MM.1S (cell line): ENCODE measurements around the gene SBSN.

Source experiments
- DNase-seq: peaks from one replicate; pipeline ENCODE4 v3.0.0-alpha.2; 2015
- H2AFZ ChIP-seq: fragments of 300-600 bp; sonication (generic); 2 replicates; pipeline ENCODE4 v1.6.0; 2016; ENCODE audit warnings: antibody characterized with exemption, low read length
- H3F3A ChIP-seq: fragments of 300-600 bp; sonication (generic); 2 replicates; pipeline ENCODE4 v1.6.1; 2016; ENCODE audit warnings: mild to moderate bottlenecking, antibody characterized with exemption, low read length, moderate library complexity, mixed read lengths; ENCODE audit not compliant: insufficient read depth
- H3K27ac ChIP-seq: fragments of 300-600 bp; sonication (generic); 2 replicates; pipeline ENCODE4 v1.5.1; 2016; ENCODE audit warnings: mild to moderate bottlenecking, low read length
- H3K27me3 ChIP-seq: fragments of 300-600 bp; sonication (generic); replicated peaks from 2 replicates; pipeline ENCODE4 v1.6.0; 2016; ENCODE audit warnings: low read length; ENCODE audit not compliant: insufficient read depth
- H3K36me3 ChIP-seq: fragments of 300-600 bp; sonication (generic); replicated peaks from 2 replicates; pipeline ENCODE4 v1.6.1; 2016; ENCODE audit warnings: mild to moderate bottlenecking, low read length, mixed read lengths; ENCODE audit not compliant: insufficient read depth
- H3K4me1 ChIP-seq: fragments of 300-600 bp; sonication (generic); 2 replicates; pipeline ENCODE4 v1.6.1; 2016; ENCODE audit warnings: low read length, mixed read lengths
- H3K4me2 ChIP-seq: fragments of 300-600 bp; sonication (generic); 2 replicates; pipeline ENCODE4 v1.6.0; 2016; ENCODE audit warnings: low read depth, low read length
- H3K4me3 ChIP-seq: fragments of 300-600 bp; sonication (generic); 2 replicates; pipeline ENCODE4 v1.5.1; 2016; ENCODE audit warnings: low read length, mixed read lengths
- H3K79me2 ChIP-seq: fragments of 300-600 bp; sonication (generic); 2 replicates; pipeline ENCODE4 v1.6.1; 2016; ENCODE audit warnings: mixed run types, low read length, mixed read lengths
- H3K9ac ChIP-seq: fragments of 300-600 bp; sonication (generic); 2 replicates; pipeline ENCODE4 v1.6.1; 2016; ENCODE audit warnings: low read length, mixed read lengths
- H3K9me2 ChIP-seq: fragments of 300-600 bp; sonication (generic); replicated peaks from 2 replicates; pipeline ENCODE4 v1.6.1; 2016; ENCODE audit warnings: mild to moderate bottlenecking, low read length, mixed read lengths; ENCODE audit not compliant: insufficient read depth
- H3K9me3 ChIP-seq: fragments of 300-600 bp; sonication (generic); replicated peaks from 2 replicates; pipeline ENCODE4 v1.6.1; 2016; ENCODE audit warnings: mild to moderate bottlenecking, low read length, mixed read lengths; ENCODE audit not compliant: insufficient read depth
- H4K20me1 ChIP-seq: fragments of 300-600 bp; sonication (generic); 2 replicates; pipeline ENCODE4 v1.6.1; 2016; ENCODE audit warnings: mild to moderate bottlenecking, low read length, moderate library complexity, mixed read lengths; ENCODE audit not compliant: insufficient read depth
- EZH2 ChIP-seq: fragments of 300-600 bp; sonication (generic); optimal IDR thresholded peaks from 2 replicates; pipeline ENCODE3; 2017; ENCODE audit warnings: low read depth, mild to moderate bottlenecking, antibody characterized with exemption, low read length, mixed read lengths
- EZH2phosphoT487 ChIP-seq: fragments of 300-600 bp; sonication (generic); IDR thresholded peaks from 2 replicates; pipeline ENCODE4 v1.6.1; 2018; ENCODE audit warnings: antibody characterized with exemption, low read length
- TF ChIP-seq, protein P1 (sequence below): fragments of 300-600 bp; sonication (generic); IDR thresholded peaks from 2 replicates; pipeline ENCODE4 v1.5.1; 2016; ENCODE audit warnings: antibody characterized with exemption, low read length, mixed read lengths

SBSN gene

DNA sequence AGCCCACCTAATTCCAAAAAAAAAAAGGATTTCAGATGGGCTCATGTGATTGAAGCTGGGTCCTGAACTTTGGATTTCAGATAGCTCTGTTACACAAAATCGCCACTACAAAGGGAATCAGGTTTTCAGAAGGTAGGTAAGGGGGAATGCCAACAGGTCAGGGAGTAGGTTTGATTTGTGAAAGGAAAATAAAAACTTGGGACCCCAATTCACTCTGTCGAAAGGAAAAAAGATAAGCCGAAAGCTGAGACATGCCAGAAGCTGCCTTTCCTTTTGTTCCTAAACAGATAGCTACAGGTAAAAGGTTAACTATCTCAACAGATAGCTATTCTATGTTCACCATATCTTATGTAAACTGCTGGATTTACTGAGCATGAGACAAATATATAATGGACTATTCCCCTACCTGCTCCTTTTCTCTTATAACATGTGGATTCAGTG, 41.8 kb downstream of the SBSN start:
- Histone ChIP-seq H3K9me2 (no peaks in the 10 kb centered on the region), H3K4me2 (no peak overlapping the region), H3F3A (no peaks in the 10 kb centered on the region), H3K27me3 (peaks cover 78% of the 10 kb centered on the region), H4K20me1 (no peaks in the 10 kb centered on the region), H2AFZ (no peak overlapping the region), H3K79me2 (no peaks in the 10 kb centered on the region), H3K36me3 (no peaks in the 10 kb centered on the region), H3K9me3 (no peaks in the 10 kb centered on the region), H3K9ac (no peak overlapping the region), H3K27ac (no peak overlapping the region), H3K4me1 (no peaks in the 10 kb centered on the region), H3K4me3 (no peak overlapping the region)
- no peak for TF ChIP-seq EZH2phosphoT487
- TF ChIP-seq, protein P1, sequence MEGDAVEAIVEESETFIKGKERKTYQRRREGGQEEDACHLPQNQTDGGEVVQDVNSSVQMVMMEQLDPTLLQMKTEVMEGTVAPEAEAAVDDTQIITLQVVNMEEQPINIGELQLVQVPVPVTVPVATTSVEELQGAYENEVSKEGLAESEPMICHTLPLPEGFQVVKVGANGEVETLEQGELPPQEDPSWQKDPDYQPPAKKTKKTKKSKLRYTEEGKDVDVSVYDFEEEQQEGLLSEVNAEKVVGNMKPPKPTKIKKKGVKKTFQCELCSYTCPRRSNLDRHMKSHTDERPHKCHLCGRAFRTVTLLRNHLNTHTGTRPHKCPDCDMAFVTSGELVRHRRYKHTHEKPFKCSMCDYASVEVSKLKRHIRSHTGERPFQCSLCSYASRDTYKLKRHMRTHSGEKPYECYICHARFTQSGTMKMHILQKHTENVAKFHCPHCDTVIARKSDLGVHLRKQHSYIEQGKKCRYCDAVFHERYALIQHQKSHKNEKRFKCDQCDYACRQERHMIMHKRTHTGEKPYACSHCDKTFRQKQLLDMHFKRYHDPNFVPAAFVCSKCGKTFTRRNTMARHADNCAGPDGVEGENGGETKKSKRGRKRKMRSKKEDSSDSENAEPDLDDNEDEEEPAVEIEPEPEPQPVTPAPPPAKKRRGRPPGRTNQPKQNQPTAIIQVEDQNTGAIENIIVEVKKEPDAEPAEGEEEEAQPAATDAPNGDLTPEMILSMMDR: no peak
- no peak for TF ChIP-seq EZH2
- DNase-seq: no peak

DNA sequence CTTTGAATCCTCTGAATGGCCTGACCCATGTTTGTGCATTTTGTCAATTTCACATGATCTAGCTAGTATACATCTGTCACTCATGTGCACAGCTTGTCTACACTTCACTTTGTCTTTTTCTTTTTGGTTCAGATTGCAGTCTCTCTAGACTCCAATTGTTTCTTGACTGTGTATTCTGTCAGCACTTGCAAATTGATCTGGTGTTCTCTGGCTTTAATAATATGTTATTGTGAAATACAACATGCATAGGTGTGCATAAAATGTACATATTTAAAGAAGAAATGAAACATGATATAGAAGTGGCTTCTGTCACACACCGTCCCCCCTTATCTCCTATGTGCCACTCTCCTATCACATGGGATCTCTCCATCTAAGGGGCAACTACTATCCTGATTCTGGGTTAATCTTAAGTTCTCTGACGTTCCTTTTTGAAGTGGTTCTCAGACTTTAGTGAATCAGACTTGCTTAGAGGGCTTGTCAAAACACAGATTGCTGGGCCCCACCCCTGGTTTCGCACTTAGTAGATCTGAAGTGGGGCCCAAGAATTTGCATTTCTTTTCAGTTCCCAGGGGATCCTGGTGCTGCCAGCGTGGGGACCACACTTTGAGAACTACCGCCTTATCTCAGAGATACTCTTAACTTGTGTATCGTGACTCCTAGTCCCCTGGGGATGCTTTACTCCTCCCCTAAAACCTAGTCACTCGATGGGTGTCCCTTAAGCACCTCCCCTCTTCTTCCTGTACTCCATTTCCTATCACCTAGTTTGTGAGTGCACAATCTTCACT, 43.7 kb downstream of the SBSN start:
- Histone ChIP-seq H3F3A (no peaks in the 10 kb centered on the region), H3K9me3 (no peaks in the 10 kb centered on the region), H4K20me1 (no peaks in the 10 kb centered on the region), H3K36me3 (no peaks in the 10 kb centered on the region), H3K9me2 (no peaks in the 10 kb centered on the region), H3K27me3 (peaks cover 65% of the 10 kb centered on the region), H3K79me2 (no peaks in the 10 kb centered on the region), H3K9ac (no peak overlapping the region), H3K4me3 (no peak overlapping the region), H3K4me1 (no peaks in the 10 kb centered on the region), H3K27ac (no peak overlapping the region), H3K4me2 (no peak overlapping the region), H2AFZ (no peak overlapping the region)
- DNase-seq: no peak
- TF ChIP-seq EZH2phosphoT487 (no peak), EZH2 (no peak)
- TF ChIP-seq, protein P1: no peak

- no peak overlapping the region for H2AFZ ChIP-seq
- H3K4me2 ChIP-seq: no peak overlapping the region
- TF ChIP-seq, protein P1: no peak
- TF ChIP-seq EZH2: no peak
- no peak for TF ChIP-seq EZH2phosphoT487
- no peaks in the 10 kb centered on the region for H3K79me2 ChIP-seq
- no peaks in the 10 kb centered on the region for H4K20me1 ChIP-seq
- H3K4me1 ChIP-seq: no peaks in the 10 kb centered on the region
- DNase-seq: no peak
- H3K9me2 ChIP-seq: no peaks in the 10 kb centered on the region
- H3F3A ChIP-seq: no peaks in the 10 kb centered on the region
- H3K9ac ChIP-seq: no peak overlapping the region
- H3K9me3 ChIP-seq: no peaks in the 10 kb centered on the region
- H3K27me3 ChIP-seq: peaks cover 51% of the 10 kb centered on the region
- no peaks in the 10 kb centered on the region for H3K36me3 ChIP-seq
- H3K4me3 ChIP-seq: no peak overlapping the region
- no peak overlapping the region for H3K27ac ChIP-seq
These were observed 45.0 kb downstream of the SBSN start for GRCh38 chr19:35483089-35483488.
